Measurements from ENCODE around the gene SDK1.

Gene SDK1

DNA sequence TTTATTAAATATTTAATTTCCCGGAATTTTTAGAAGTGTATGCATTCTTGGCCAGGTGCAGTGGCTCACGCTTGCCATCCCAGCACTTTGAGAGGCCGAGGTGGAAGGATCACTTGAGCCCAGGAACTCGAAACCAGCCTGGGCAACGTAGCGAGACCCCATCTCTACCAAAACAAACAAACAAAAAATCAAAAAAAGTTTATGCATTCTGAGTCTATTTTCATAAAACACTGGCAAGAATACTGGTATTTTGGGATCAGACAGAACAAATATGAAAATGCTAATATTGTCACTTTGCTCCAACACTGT lies 940.2 kb downstream of the SDK1 start:
- Histone ChIP-seq H3K27me3 (ENCODE audit: insufficient read depth, low read length) (no peaks in the 10 kb centered on the region), H3K79me2 (ENCODE audit: control insufficient read depth, insufficient read depth, low read length, poor library complexity) (no peaks in the 10 kb centered on the region), H3K79me1 (ENCODE audit: low read length) (no peaks in the 10 kb centered on the region), H2AFZ (ENCODE audit: insufficient read depth, low read length, poor library complexity) (no peak overlapping the region), H2AK5ac (ENCODE audit: low read length) (no peak overlapping the region), H3K27ac (ENCODE audit: low read depth, low read length) (no peak overlapping the region), H2BK12ac (ENCODE audit: low read length) (no peak overlapping the region), H2BK5ac (ENCODE audit: low read depth, low read length, poor library complexity) (no peak overlapping the region), H3K4me3 (ENCODE audit: low read depth, low read length) (no peak overlapping the region), H3K4ac (ENCODE audit: low read depth, low read length) (no peak overlapping the region), H3K4me1 (ENCODE audit: control insufficient read depth in 1 of 2, insufficient read depth in 2 of 2, low read length in 2 of 2) (peaks cover 14 to 17% of the 10 kb centered on the region in 2 experiments), H3K9ac (ENCODE audit: low read length) (no peak overlapping the region), H3K36me3 (ENCODE audit: control insufficient read depth in 1 of 2, insufficient read depth in 2 of 2, low read length in 2 of 2) (peaks cover 26 to 27% of the 10 kb centered on the region in 2 experiments), H3K23ac (ENCODE audit: low read length) (no peak overlapping the region), H3K14ac (ENCODE audit: low read length) (no peak overlapping the region), H3K4me2 (ENCODE audit: low read length) (no peak overlapping the region), H4K12ac (ENCODE audit: low read depth, low read length) (no peak overlapping the region), H3K18ac (ENCODE audit: low read length) (no peak overlapping the region), H4K8ac (ENCODE audit: low read depth, low read length) (no peak overlapping the region), H4K91ac (ENCODE audit: low read depth, low read length) (no peak overlapping the region), H2BK120ac (ENCODE audit: insufficient read depth, low read length, poor library complexity) (no peak overlapping the region), H3K9me3 (ENCODE audit: insufficient read depth, low read depth, low read length) (peaks cover 9% of the 10 kb centered on the region)
- DNase-seq, result no peak
- WGBS (ENCODE audit: extremely low coverage, insufficient coverage, insufficient read length), result 100% methylated on average over 1 of the region's 6 CpGs

- no peak overlapping the region for H3K4me3 ChIP-seq (ENCODE audit: low read depth, low read length)
These were observed 940.7 kb downstream of the SDK1 start for GRCh38 chr7:4241791-4242190.

GRCh38 chr7:4242706-4243105 lies 941.7 kb downstream of the SDK1 start:
- Histone ChIP-seq H3K79me2 (ENCODE audit: control insufficient read depth, insufficient read depth, low read length, poor library complexity) (no peaks in the 10 kb centered on the region), H4K8ac (ENCODE audit: low read depth, low read length) (no peak overlapping the region), H2BK5ac (ENCODE audit: low read depth, low read length, poor library complexity) (no peak overlapping the region), H3K27me3 (ENCODE audit: insufficient read depth, low read length) (no peaks in the 10 kb centered on the region), H4K91ac (ENCODE audit: low read depth, low read length) (no peak overlapping the region), H3K9me3 (ENCODE audit: insufficient read depth, low read depth, low read length) (peaks cover 12% of the 10 kb centered on the region), H3K79me1 (ENCODE audit: low read length) (no peaks in the 10 kb centered on the region), H3K18ac (ENCODE audit: low read length) (no peak overlapping the region), H2BK120ac (ENCODE audit: insufficient read depth, low read length, poor library complexity) (no peak overlapping the region), H3K4me1 (ENCODE audit: control insufficient read depth in 1 of 2, insufficient read depth in 2 of 2, low read length in 2 of 2) (peaks cover 18 to 19% of the 10 kb centered on the region in 2 experiments), H3K4me2 (ENCODE audit: low read length) (no peak overlapping the region), H4K12ac (ENCODE audit: low read depth, low read length) (no peak overlapping the region), H2AK5ac (ENCODE audit: low read length) (no peak overlapping the region), H3K14ac (ENCODE audit: low read length) (no peak overlapping the region), H3K36me3 (ENCODE audit: control insufficient read depth in 1 of 2, insufficient read depth in 2 of 2, low read length in 2 of 2) (peaks cover 28 to 29% of the 10 kb centered on the region in 2 experiments), H3K23ac (ENCODE audit: low read length) (no peak overlapping the region), H2BK12ac (ENCODE audit: low read length) (no peak overlapping the region), H3K27ac (ENCODE audit: low read depth, low read length) (no peak overlapping the region), H3K4me3 (ENCODE audit: low read depth, low read length) (no peak overlapping the region), H3K9ac (ENCODE audit: low read length) (no peak overlapping the region), H3K4ac (ENCODE audit: low read depth, low read length) (no peak overlapping the region), H2AFZ (ENCODE audit: insufficient read depth, low read length, poor library complexity) (no peak overlapping the region)
- no peak for DNase-seq
- WGBS (ENCODE audit: extremely low coverage, insufficient coverage, insufficient read length), result no CpG with 5 or more reads among the region's 11 CpGs

More at GRCh38 chr7:4241791-4242190, 940.7 kb downstream of the SDK1 start:
- H2AFZ ChIP-seq (ENCODE audit: insufficient read depth, low read length, poor library complexity), result no peak overlapping the region
- no peak overlapping the region for H3K14ac ChIP-seq (ENCODE audit: low read length)
- H3K4ac ChIP-seq (ENCODE audit: low read depth, low read length), result no peak overlapping the region
- H2BK12ac ChIP-seq (ENCODE audit: low read length), result no peak overlapping the region
- no peak overlapping the region for H2BK5ac ChIP-seq (ENCODE audit: low read depth, low read length, poor library complexity)
- no peak overlapping the region for H3K23ac ChIP-seq (ENCODE audit: low read length)
- no peak overlapping the region for H3K4me2 ChIP-seq (ENCODE audit: low read length)
- no peak overlapping the region for H4K12ac ChIP-seq (ENCODE audit: low read depth, low read length)
- H3K27ac ChIP-seq (ENCODE audit: low read depth, low read length), result no peak overlapping the region
- H4K8ac ChIP-seq (ENCODE audit: low read depth, low read length), result no peak overlapping the region
- peaks cover 27% of the 10 kb centered on the region in 2 experiments for H3K36me3 ChIP-seq (ENCODE audit: control insufficient read depth in 1 of 2, insufficient read depth in 2 of 2, low read length in 2 of 2)
- H4K91ac ChIP-seq (ENCODE audit: low read depth, low read length), result no peak overlapping the region
- peaks cover 19 to 20% of the 10 kb centered on the region in 2 experiments for H3K4me1 ChIP-seq (ENCODE audit: control insufficient read depth in 1 of 2, insufficient read depth in 2 of 2, low read length in 2 of 2)
- no peaks in the 10 kb centered on the region for H3K79me2 ChIP-seq (ENCODE audit: control insufficient read depth, insufficient read depth, low read length, poor library complexity)
- DNase-seq, result no peak
- peaks cover 9% of the 10 kb centered on the region for H3K9me3 ChIP-seq (ENCODE audit: insufficient read depth, low read depth, low read length)
- no peak overlapping the region for H2AK5ac ChIP-seq (ENCODE audit: low read length)
- H3K27me3 ChIP-seq (ENCODE audit: insufficient read depth, low read length), result no peaks in the 10 kb centered on the region
- no CpG with 5 or more reads among the region's 12 CpGs for WGBS (ENCODE audit: extremely low coverage, insufficient coverage, insufficient read length)
- H3K18ac ChIP-seq (ENCODE audit: low read length), result no peak overlapping the region
- H3K79me1 ChIP-seq (ENCODE audit: low read length), result no peaks in the 10 kb centered on the region
- H2BK120ac ChIP-seq (ENCODE audit: insufficient read depth, low read length, poor library complexity), result no peak overlapping the region
- no peak overlapping the region for H3K9ac ChIP-seq (ENCODE audit: low read length)

GRCh38 chr7:4244041-4244440 lies 943.0 kb downstream of the SDK1 start:
- DNase-seq, result no peak
- H2AFZ ChIP-seq (ENCODE audit: insufficient read depth, low read length, poor library complexity), result no peak overlapping the region
- H3K36me3 ChIP-seq (ENCODE audit: control insufficient read depth in 1 of 2, insufficient read depth in 2 of 2, low read length in 2 of 2), result peaks cover 29 to 32% of the 10 kb centered on the region in 2 experiments
- no peak overlapping the region for H3K23ac ChIP-seq (ENCODE audit: low read length)
- H3K14ac ChIP-seq (ENCODE audit: low read length), result no peak overlapping the region
- H3K27me3 ChIP-seq (ENCODE audit: insufficient read depth, low read length), result no peaks in the 10 kb centered on the region
- no peak overlapping the region for H4K12ac ChIP-seq (ENCODE audit: low read depth, low read length)
- no peak overlapping the region for H4K91ac ChIP-seq (ENCODE audit: low read depth, low read length)
- H4K8ac ChIP-seq (ENCODE audit: low read depth, low read length), result no peak overlapping the region
- WGBS (ENCODE audit: extremely low coverage, insufficient coverage, insufficient read length), result no CpG with 5 or more reads among the region's 4 CpGs
- H3K9me3 ChIP-seq (ENCODE audit: insufficient read depth, low read depth, low read length), result peaks cover 12% of the 10 kb centered on the region
- H2BK120ac ChIP-seq (ENCODE audit: insufficient read depth, low read length, poor library complexity), result no peak overlapping the region
- no peak overlapping the region for H3K4me3 ChIP-seq (ENCODE audit: low read depth, low read length)
- no peak overlapping the region for H2BK5ac ChIP-seq (ENCODE audit: low read depth, low read length, poor library complexity)
- H3K9ac ChIP-seq (ENCODE audit: low read length), result no peak overlapping the region
- H3K27ac ChIP-seq (ENCODE audit: low read depth, low read length), result no peak overlapping the region
- no peaks in the 10 kb centered on the region for H3K79me2 ChIP-seq (ENCODE audit: control insufficient read depth, insufficient read depth, low read length, poor library complexity)
- no peak overlapping the region for H2AK5ac ChIP-seq (ENCODE audit: low read length)
- H3K4ac ChIP-seq (ENCODE audit: low read depth, low read length), result no peak overlapping the region
- peaks cover 17 to 19% of the 10 kb centered on the region in 2 experiments for H3K4me1 ChIP-seq (ENCODE audit: control insufficient read depth in 1 of 2, insufficient read depth in 2 of 2, low read length in 2 of 2)
- H3K4me2 ChIP-seq (ENCODE audit: low read length), result no peak overlapping the region
- H3K79me1 ChIP-seq (ENCODE audit: low read length), result no peaks in the 10 kb centered on the region
- no peak overlapping the region for H2BK12ac ChIP-seq (ENCODE audit: low read length)
- H3K18ac ChIP-seq (ENCODE audit: low read length), result no peak overlapping the region

Data from trophoblast cell (in vitro differentiated cells and primary cell).